ENCODE results near the gene ETV4. TPM values are rescaled to one million over a fixed set of nuclear protein-coding genes. Genes with fewer than 3 reads are reported as not detected.

The ETV4 gene
- total and polyA plus RNA-seq, 2 of the 13 experiments (the other 11 are each of a cell fraction or from before 2014, with no cell fraction given): 128 to 330 TPM

DNA sequence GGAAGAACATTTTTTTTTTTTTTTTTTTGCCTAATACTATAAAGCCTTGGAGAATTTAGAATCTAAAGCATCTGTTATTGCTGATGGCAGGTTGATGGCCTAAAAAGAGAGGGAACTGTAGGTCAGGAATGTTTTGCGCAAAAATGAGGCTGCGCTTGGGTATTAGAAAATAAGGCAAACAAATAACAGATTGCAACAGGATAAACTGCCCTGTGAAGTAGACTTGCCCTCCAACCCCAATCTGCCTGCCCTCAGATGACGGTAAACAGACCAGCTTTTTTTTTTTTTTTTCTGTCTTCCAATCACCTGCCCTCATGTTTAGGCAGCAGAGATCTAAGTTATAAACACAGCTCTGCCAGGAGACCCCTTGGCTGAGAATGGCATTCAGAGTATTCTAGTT, 66.2 kb downstream of the ETV4 start (continued):
- TF ChIP-seq, protein P1, sequence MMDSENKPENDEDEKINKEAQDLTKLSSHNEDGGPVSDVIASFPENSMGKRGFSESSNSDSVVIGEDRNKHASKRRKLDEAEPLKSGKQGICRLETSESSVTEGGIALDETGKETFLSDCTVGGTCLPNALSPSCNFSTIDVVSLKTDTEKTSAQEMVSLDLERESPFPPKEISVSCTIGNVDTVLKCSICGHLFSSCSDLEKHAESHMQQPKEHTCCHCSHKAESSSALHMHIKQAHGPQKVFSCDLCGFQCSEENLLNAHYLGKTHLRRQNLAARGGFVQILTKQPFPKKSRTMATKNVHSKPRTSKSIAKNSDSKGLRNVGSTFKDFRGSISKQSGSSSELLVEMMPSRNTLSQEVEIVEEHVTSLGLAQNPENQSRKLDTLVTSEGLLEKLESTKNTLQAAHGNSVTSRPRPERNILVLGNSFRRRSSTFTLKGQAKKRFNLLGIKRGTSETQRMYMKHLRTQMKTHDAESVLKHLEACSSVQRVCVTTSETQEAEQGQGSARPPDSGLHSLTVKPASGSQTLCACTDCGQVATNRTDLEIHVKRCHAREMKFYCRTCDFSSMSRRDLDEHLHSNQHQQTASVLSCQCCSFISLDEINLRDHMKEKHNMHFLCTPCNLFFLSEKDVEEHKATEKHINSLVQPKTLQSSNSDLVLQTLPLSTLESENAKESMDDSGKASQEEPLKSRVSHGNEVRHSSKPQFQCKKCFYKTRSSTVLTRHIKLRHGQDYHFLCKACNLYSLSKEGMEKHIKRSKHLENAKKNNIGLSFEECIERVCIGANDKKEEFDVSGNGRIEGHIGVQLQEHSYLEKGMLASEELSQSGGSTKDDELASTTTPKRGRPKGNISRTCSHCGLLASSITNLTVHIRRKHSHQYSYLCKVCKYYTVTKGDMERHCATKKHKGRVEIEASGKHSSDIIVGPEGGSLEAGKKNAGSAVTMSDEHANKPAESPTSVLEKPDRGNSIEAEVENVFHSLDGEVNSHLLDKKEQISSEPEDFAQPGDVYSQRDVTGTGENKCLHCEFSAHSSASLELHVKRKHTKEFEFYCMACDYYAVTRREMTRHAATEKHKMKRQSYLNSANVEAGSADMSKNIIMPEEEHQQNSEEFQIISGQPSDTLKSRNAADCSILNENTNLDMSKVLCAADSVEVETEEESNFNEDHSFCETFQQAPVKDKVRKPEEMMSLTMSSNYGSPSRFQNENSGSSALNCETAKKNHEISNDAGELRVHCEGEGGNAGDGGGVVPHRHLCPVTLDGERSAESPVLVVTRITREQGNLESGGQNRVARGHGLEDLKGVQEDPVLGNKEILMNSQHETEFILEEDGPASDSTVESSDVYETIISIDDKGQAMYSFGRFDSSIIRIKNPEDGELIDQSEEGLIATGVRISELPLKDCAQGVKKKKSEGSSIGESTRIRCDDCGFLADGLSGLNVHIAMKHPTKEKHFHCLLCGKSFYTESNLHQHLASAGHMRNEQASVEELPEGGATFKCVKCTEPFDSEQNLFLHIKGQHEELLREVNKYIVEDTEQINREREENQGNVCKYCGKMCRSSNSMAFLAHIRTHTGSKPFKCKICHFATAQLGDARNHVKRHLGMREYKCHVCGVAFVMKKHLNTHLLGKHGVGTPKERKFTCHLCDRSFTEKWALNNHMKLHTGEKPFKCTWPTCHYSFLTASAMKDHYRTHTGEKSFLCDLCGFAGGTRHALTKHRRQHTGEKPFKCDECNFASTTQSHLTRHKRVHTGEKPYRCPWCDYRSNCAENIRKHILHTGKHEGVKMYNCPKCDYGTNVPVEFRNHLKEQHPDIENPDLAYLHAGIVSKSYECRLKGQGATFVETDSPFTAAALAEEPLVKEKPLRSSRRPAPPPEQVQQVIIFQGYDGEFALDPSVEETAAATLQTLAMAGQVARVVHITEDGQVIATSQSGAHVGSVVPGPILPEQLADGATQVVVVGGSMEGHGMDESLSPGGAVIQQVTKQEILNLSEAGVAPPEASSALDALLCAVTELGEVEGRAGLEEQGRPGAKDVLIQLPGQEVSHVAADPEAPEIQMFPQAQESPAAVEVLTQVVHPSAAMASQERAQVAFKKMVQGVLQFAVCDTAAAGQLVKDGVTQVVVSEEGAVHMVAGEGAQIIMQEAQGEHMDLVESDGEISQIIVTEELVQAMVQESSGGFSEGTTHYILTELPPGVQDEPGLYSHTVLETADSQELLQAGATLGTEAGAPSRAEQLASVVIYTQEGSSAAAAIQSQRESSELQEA (CRISPR knock-in tag; IDR thresholded peaks at IDR 0.05; ENCODE audit: not compliant biosample characterization): no peak
- TF ChIP-seq PAWR (CRISPR knock-in tag; IDR thresholded peaks at IDR 0.05; ENCODE audit: borderline replicate concordance) (no peak), ZNF678 (CRISPR knock-in tag; IDR thresholded peaks at IDR 0.05) (no peak), CBX1 (IDR thresholded peaks at IDR 0.05; ENCODE audit: low read depth) (no peak), SSRP1 (CRISPR knock-in tag; IDR thresholded peaks at IDR 0.05) (no peak), SMARCC2 (IDR thresholded peaks at IDR 0.05) (no peak), FOXC1 (CRISPR knock-in tag; IDR thresholded peaks at IDR 0.05; ENCODE audit: borderline replicate concordance) (no peak), SETDB1 (CRISPR knock-in tag; IDR thresholded peaks at IDR 0.05; ENCODE audit: borderline replicate concordance) (no peak), NAIF1 (CRISPR knock-in tag; IDR thresholded peaks at IDR 0.05; ENCODE audit: borderline replicate concordance) (no peak), ZNF224 (CRISPR knock-in tag; IDR thresholded peaks at IDR 0.05) (no peak), XRCC5 (optimal IDR thresholded peaks at IDR 0.05; ENCODE audit: low read length) (no peak), FIP1L1 (IDR thresholded peaks at IDR 0.05; ENCODE audit: borderline replicate concordance, insufficient read depth, low read depth, low read length) (no peak), ZNF574 (CRISPR knock-in tag; IDR thresholded peaks at IDR 0.05) (peak; percentile 68), HNRNPL (IDR thresholded peaks at IDR 0.05; ENCODE audit: low read depth, low read length) (no peak), HMGA1 (CRISPR knock-in tag; conservative IDR thresholded peaks at IDR 0.05) (no peak), ZNF766 (CRISPR knock-in tag; IDR thresholded peaks at IDR 0.05; ENCODE audit: borderline replicate concordance) (no peak), ZNF10 (CRISPR knock-in tag; IDR thresholded peaks at IDR 0.05; ENCODE audit: borderline replicate concordance, low read depth) (no peak), KAT8 (CRISPR knock-in tag; IDR thresholded peaks at IDR 0.05) (peak; percentile 80)
- TF ChIP-seq, protein P2, sequence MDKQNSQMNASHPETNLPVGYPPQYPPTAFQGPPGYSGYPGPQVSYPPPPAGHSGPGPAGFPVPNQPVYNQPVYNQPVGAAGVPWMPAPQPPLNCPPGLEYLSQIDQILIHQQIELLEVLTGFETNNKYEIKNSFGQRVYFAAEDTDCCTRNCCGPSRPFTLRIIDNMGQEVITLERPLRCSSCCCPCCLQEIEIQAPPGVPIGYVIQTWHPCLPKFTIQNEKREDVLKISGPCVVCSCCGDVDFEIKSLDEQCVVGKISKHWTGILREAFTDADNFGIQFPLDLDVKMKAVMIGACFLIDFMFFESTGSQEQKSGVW (CRISPR knock-in tag; IDR thresholded peaks at IDR 0.05; ENCODE audit: borderline replicate concordance): no peak
